Measurements from ENCODE around the gene EPHB1.

Gene EPHB1

GRCh38 chr3:134839990-134840389, 44.9 kb downstream of the EPHB1 start:
- Mint-ChIP-seq H3K36me3 (peaks cover 26% of the 10 kb centered on the region), H3K27me3 (no peaks in the 10 kb centered on the region)

DNA sequence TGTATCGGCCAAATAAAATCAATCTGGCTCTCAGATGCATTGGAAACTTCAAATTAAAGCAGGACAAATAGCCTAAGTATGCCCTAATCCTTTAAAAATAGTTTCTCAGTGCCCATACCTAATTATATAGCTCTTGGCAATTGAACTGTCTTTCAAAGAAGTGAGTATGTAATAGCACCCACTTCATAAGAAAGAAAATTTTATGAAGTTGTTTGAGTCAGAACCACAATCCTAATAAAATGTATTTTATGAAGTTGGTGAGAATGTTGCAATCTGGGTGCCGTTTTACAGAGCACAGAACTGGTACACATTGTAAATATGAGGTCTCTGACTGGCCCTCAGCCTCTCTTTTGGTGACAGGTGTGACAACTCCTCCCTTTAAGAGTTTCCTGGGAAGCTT, 45.4 kb downstream of the EPHB1 start:
- Mint-ChIP-seq H3K27me3 (no peaks in the 10 kb centered on the region), H3K36me3 (peaks cover 26% of the 10 kb centered on the region), H3K9me3 (peaks cover 14% of the 10 kb centered on the region), H3K4me3 (no peak overlapping the region), H3K4me1 (peaks cover 20% of the 10 kb centered on the region), H3K27ac (no peak overlapping the region)
- no peak for ATAC-seq

More at GRCh38 chr3:134839990-134840389, 44.9 kb downstream of the EPHB1 start:
- Mint-ChIP-seq H3K27ac (no peak overlapping the region), H3K4me3 (no peak overlapping the region), H3K4me1 (peaks cover 19% of the 10 kb centered on the region), H3K9me3 (peaks cover 14% of the 10 kb centered on the region)
- peak; percentile 78 for ATAC-seq

DNA sequence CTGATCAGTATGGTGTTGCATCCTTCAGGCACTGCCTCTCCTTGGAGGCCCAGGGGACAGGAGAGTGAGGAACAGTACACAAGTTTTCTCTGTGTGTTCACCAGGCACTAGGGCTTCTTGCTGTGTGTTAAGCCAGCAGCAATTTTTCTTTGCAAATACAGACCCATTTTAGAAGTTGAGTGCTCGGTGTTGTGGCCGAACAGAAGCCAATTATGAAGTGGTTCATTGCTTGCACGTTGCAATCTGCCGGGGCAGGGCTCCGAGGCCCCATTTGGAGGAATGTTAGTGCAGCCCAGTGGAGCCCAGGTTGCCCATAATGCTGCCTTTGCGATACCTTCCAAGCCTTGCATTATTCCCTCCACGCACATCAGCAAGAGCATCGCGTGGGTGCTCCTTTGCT, 51.0 kb downstream of the EPHB1 start:
- no peak for ATAC-seq
- Mint-ChIP-seq H3K27ac (no peak overlapping the region), H3K9me3 (peaks cover 10% of the 10 kb centered on the region), H3K36me3 (peaks cover 26% of the 10 kb centered on the region), H3K27me3 (peaks cover 14% of the 10 kb centered on the region), H3K4me1 (peaks cover 24% of the 10 kb centered on the region), H3K4me3 (no peak overlapping the region)

GRCh38 chr3:134846911-134847317, 51.9 kb downstream of the EPHB1 start:
- peaks cover 29% of the 10 kb centered on the region for H3K4me1 Mint-ChIP-seq
- H3K27ac Mint-ChIP-seq, result no peak overlapping the region
- ATAC-seq, result no peak
- peaks cover 10% of the 10 kb centered on the region for H3K9me3 Mint-ChIP-seq
- H3K36me3 Mint-ChIP-seq, result peaks cover 26% of the 10 kb centered on the region
- peaks cover 14% of the 10 kb centered on the region for H3K27me3 Mint-ChIP-seq
- no peak overlapping the region for H3K4me3 Mint-ChIP-seq

GRCh38 chr3:134847349-134847748, 52.3 kb downstream of the EPHB1 start:
- Mint-ChIP-seq H3K4me1 (peaks cover 32% of the 10 kb centered on the region), H3K4me3 (no peak overlapping the region), H3K27ac (no peak overlapping the region), H3K9me3 (peaks cover 8% of the 10 kb centered on the region), H3K36me3 (peaks cover 22% of the 10 kb centered on the region), H3K27me3 (peaks cover 14% of the 10 kb centered on the region)
- no peak for ATAC-seq

DNA sequence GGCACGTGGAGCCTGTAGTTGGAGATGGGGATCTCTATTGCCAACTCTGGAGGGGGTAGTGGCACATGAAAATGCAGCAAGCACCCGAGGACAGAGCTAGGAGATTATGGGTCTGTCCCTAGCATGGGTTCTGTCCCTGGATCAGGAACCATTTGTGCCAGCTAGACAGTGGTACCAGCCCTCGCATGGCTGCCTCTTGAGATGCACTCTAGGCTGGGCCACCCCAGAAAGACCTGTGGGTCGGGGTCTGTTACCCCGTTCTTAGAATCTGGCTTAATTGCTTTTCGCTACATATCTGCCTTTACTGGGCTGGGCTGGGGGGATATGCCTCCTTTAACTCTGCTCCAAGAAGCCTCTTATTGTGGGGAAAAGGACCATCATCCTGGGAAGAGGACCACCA, 54.5 kb downstream of the EPHB1 start:
- Mint-ChIP-seq H3K4me1 (peaks cover 41% of the 10 kb centered on the region), H3K27me3 (peaks cover 14% of the 10 kb centered on the region), H3K27ac (peak overlapping the region; percentile 6), H3K4me3 (no peak overlapping the region), H3K9me3 (no peaks in the 10 kb centered on the region), H3K36me3 (peaks cover 4% of the 10 kb centered on the region)
- no peak for ATAC-seq

- Mint-ChIP-seq H3K36me3 (no peaks in the 10 kb centered on the region), H3K4me3 (no peak overlapping the region), H3K27ac (peak overlapping the region; percentile 13), H3K27me3 (peaks cover 13% of the 10 kb centered on the region), H3K4me1 (peaks cover 32% of the 10 kb centered on the region), H3K9me3 (no peaks in the 10 kb centered on the region)
- ATAC-seq, result no peak
These were observed 55.7 kb downstream of the EPHB1 start for GRCh38 chr3:134850761-134851160.

- ATAC-seq, result no peak
- Mint-ChIP-seq H3K27ac (peak overlapping the region; percentile 84), H3K4me1 (peaks cover 30% of the 10 kb centered on the region), H3K9me3 (no peaks in the 10 kb centered on the region), H3K27me3 (no peaks in the 10 kb centered on the region), H3K36me3 (no peaks in the 10 kb centered on the region), H3K4me3 (no peak overlapping the region)
These were observed 57.1 kb downstream of the EPHB1 start for GRCh38 chr3:134852132-134852531.

- Mint-ChIP-seq H3K27me3 (no peaks in the 10 kb centered on the region), H3K9me3 (no peaks in the 10 kb centered on the region), H3K36me3 (no peaks in the 10 kb centered on the region), H3K4me1 (peaks cover 30% of the 10 kb centered on the region), H3K27ac (peak overlapping the region; percentile 84), H3K4me3 (peak overlapping the region; percentile 0)
- ATAC-seq, result peak; percentile 97
These were observed 57.9 kb downstream of the EPHB1 start for GRCh38 chr3:134852893-134853351.

DNA sequence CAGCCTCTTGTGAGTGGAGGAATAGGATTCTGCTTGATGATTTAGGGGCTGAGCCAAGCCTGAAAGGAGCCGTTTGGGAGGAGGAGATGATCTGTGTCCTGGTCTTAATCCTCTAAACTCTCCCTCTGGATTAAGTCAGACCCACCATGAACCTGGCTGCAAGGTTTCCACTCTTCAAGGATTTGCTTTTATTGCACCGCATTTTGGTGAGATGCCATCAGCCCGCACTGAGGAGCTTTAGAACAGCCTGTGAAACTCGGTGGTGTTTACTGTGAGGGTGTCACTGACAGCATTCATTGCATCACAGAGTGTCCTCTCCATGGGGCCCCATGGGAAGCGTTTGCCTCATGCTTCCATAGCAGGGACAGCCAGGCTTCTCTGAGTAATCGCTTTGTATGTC, 59.2 kb downstream of the EPHB1 start:
- Mint-ChIP-seq H3K36me3 (no peaks in the 10 kb centered on the region), H3K9me3 (no peaks in the 10 kb centered on the region), H3K4me1 (peaks cover 30% of the 10 kb centered on the region), H3K4me3 (no peak overlapping the region), H3K27me3 (no peaks in the 10 kb centered on the region), H3K27ac (no peak overlapping the region)
- no peak for ATAC-seq

GRCh38 chr3:134857356-134857755, 62.3 kb downstream of the EPHB1 start:
- Mint-ChIP-seq H3K4me1 (peaks cover 24% of the 10 kb centered on the region), H3K36me3 (no peaks in the 10 kb centered on the region), H3K27me3 (no peaks in the 10 kb centered on the region), H3K27ac (no peak overlapping the region), H3K9me3 (no peaks in the 10 kb centered on the region), H3K4me3 (no peak overlapping the region)
- no peak for ATAC-seq

GRCh38 chr3:134857776-134858362, 62.8 kb downstream of the EPHB1 start:
- Mint-ChIP-seq H3K27me3 (no peaks in the 10 kb centered on the region), H3K9me3 (no peaks in the 10 kb centered on the region), H3K4me3 (no peak overlapping the region), H3K4me1 (peaks cover 19% of the 10 kb centered on the region), H3K27ac (no peak overlapping the region), H3K36me3 (no peaks in the 10 kb centered on the region)
- no peak for ATAC-seq

GRCh38 chr3:134858441-134859035, 63.5 kb downstream of the EPHB1 start:
- no peaks in the 10 kb centered on the region for H3K36me3 Mint-ChIP-seq
- no peak for ATAC-seq
- H3K27ac Mint-ChIP-seq, result no peak overlapping the region
- no peak overlapping the region for H3K4me3 Mint-ChIP-seq
- H3K9me3 Mint-ChIP-seq, result no peaks in the 10 kb centered on the region
- peaks cover 12% of the 10 kb centered on the region for H3K4me1 Mint-ChIP-seq
- no peaks in the 10 kb centered on the region for H3K27me3 Mint-ChIP-seq

DNA sequence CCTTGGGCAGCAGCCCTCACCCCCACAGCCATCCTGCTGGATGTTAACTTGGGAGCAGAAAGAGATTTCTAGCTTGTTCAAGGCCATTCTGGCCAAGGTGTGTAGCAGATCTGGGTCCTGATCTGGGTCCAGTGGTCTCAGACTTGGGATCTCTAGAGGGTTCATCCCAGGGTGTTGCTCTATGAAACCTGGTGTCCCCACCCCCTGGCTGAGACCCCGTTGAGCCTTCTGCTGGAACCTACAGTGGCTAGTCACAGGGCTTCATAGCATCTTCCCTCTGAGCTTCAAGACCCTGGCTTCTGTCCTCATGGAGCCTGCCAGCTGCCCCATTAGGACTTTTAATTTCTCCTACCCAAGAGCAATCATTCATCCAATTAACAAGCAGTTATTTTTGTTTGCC, 64.3 kb downstream of the EPHB1 start:
- no peak for ATAC-seq
- H3K27me3 Mint-ChIP-seq, result no peaks in the 10 kb centered on the region
- H3K9me3 Mint-ChIP-seq, result no peaks in the 10 kb centered on the region
- no peak overlapping the region for H3K27ac Mint-ChIP-seq
- no peaks in the 10 kb centered on the region for H3K36me3 Mint-ChIP-seq
- peaks cover 8% of the 10 kb centered on the region for H3K4me1 Mint-ChIP-seq
- H3K4me3 Mint-ChIP-seq, result no peak overlapping the region

GRCh38 chr3:134860141-134860540, 65.1 kb downstream of the EPHB1 start:
- ATAC-seq, result no peak
- no peak overlapping the region for H3K27ac Mint-ChIP-seq
- H3K9me3 Mint-ChIP-seq, result no peaks in the 10 kb centered on the region

GRCh38 chr3:134863915-134864314, 68.9 kb downstream of the EPHB1 start:
- Mint-ChIP-seq H3K4me3 (no peak overlapping the region), H3K27ac (no peak overlapping the region), H3K27me3 (peaks cover 8% of the 10 kb centered on the region), H3K36me3 (no peaks in the 10 kb centered on the region), H3K4me1 (peaks cover 8% of the 10 kb centered on the region), H3K9me3 (no peaks in the 10 kb centered on the region)
- no peak for ATAC-seq

More at GRCh38 chr3:134860141-134860540, 65.1 kb downstream of the EPHB1 start:
- Mint-ChIP-seq H3K4me1 (peaks cover 8% of the 10 kb centered on the region), H3K27me3 (no peaks in the 10 kb centered on the region), H3K36me3 (no peaks in the 10 kb centered on the region), H3K4me3 (no peak overlapping the region)

Measured in stimulated activated memory B cell treated with anti-CD40 and anti-IgM and Interleukin-4, amounts not matched to agents 10 μg/mL and 1 μg/mL and 100 μg/mL, for 72 hours (primary cell).